T-helper 17 cell (primary cell): ENCODE results near the gene PSTPIP2. TPM values are rescaled to one million over a fixed set of nuclear protein-coding genes. Genes with fewer than 3 reads are reported as not detected.
A peak's percentile ranks its signal among the peaks of the same experiment; 100 is the strongest.

ENCODE experiments used
- ATAC-seq: fragments of 150-1000 bp; cut with Tn5 transposase; 2 replicates; pipeline ENCODE4 v1.10.0; 2021; ENCODE audit warnings: mild to moderate bottlenecking, moderate library complexity
- DNase-seq, 3 donors: peaks; one replicate each; pipeline versions ENCODE4 v3.0.0 to v3.0.0-alpha.2; 2020 to 2021
- H3K9me3 ChIP-seq: one replicate; pipeline ENCODE4 v1.7.0; 2013; ENCODE audit warnings: low read length, mild to moderate bottlenecking; ENCODE audit not compliant: control insufficient read depth, poor library complexity, severe bottlenecking
- H3K27ac Mint-ChIP-seq: one replicate; pipeline ENCODE4 v1.8.0; 2022; ENCODE audit warnings: mild to moderate bottlenecking, moderate library complexity, mixed read lengths
- H3K27me3 Mint-ChIP-seq: one replicate; pipeline ENCODE4 v1.8.0; 2022; ENCODE audit warnings: mixed read lengths
- H3K36me3 Mint-ChIP-seq: one replicate; pipeline ENCODE4 v1.8.0; 2022; ENCODE audit warnings: low read depth, mixed read lengths
- H3K4me1 Mint-ChIP-seq: one replicate; pipeline ENCODE4 v1.8.0; 2022; ENCODE audit warnings: mild to moderate bottlenecking, mixed read lengths
- H3K4me3 Mint-ChIP-seq: one replicate; pipeline ENCODE4 v1.8.0; 2022; ENCODE audit warnings: mild to moderate bottlenecking, moderate library complexity, mixed read lengths
- total RNA-seq, 4 donors: library from RNA in 2 of 4; stranded (reverse) in 2 of 4; gene quantifications; one replicate each; pipeline ENCODE4 v1.2.3 and lab custom pipeline; 2022 to 2026

Gene PSTPIP2
- total RNA-seq, 2 donors from 2014 or later = 13.1 to 15.8 TPM

GRCh38 chr18:46084431-46084830 lies 12.4 kb upstream of the PSTPIP2 start:
- ATAC-seq (no peak), DNase-seq (no peak)
- Mint-ChIP-seq H3K27ac (no peak overlapping the region), H3K36me3 (peaks cover 3% of the 10 kb centered on the region), H3K27me3 (no peaks in the 10 kb centered on the region), H3K4me3 (no peak overlapping the region), H3K4me1 (peaks cover 2% of the 10 kb centered on the region)
- H3K9me3 ChIP-seq = no peaks in the 10 kb centered on the region

GRCh38 chr18:46080156-46080555 lies 8.1 kb upstream of the PSTPIP2 start:
- DNase-seq (no peak), ATAC-seq (no peak)
- no peaks in the 10 kb centered on the region for H3K9me3 ChIP-seq
- H3K4me3 Mint-ChIP-seq = no peak overlapping the region
- no peaks in the 10 kb centered on the region for H3K27me3 Mint-ChIP-seq
- H3K4me1 Mint-ChIP-seq = peaks cover 2% of the 10 kb centered on the region
- H3K36me3 Mint-ChIP-seq = no peaks in the 10 kb centered on the region
- H3K27ac Mint-ChIP-seq = no peak overlapping the region

GRCh38 chr18:46079336-46079735 lies 7.3 kb upstream of the PSTPIP2 start:
- no peak for DNase-seq
- Mint-ChIP-seq H3K27me3 (no peaks in the 10 kb centered on the region), H3K4me3 (no peak overlapping the region), H3K27ac (no peak overlapping the region), H3K36me3 (no peaks in the 10 kb centered on the region), H3K4me1 (peaks cover 2% of the 10 kb centered on the region)
- H3K9me3 ChIP-seq = no peaks in the 10 kb centered on the region
- no peak for ATAC-seq

- ATAC-seq = peak; percentile 62
- Mint-ChIP-seq H3K4me1 (peaks cover 23% of the 10 kb centered on the region), H3K4me3 (no peak overlapping the region), H3K27me3 (no peaks in the 10 kb centered on the region), H3K36me3 (no peaks in the 10 kb centered on the region), H3K27ac (no peak overlapping the region)
- DNase-seq = peak in 1 of 3 donors; percentile 49
- no peaks in the 10 kb centered on the region for H3K9me3 ChIP-seq
Observed at GRCh38 chr18:46073474-46074331, 1.6 kb upstream of the PSTPIP2 start.

- Mint-ChIP-seq H3K27me3 (no peaks in the 10 kb centered on the region), H3K4me3 (peak overlapping the region; percentile 84), H3K36me3 (no peaks in the 10 kb centered on the region), H3K27ac (peak overlapping the region; percentile 41), H3K4me1 (peaks cover 24% of the 10 kb centered on the region)
- no peak for DNase-seq
- H3K9me3 ChIP-seq = no peaks in the 10 kb centered on the region
- no peak for ATAC-seq
Observed at GRCh38 chr18:46072959-46073358, 899 bp upstream of the PSTPIP2 start.

- ATAC-seq (no peak), DNase-seq (no peak)
- Mint-ChIP-seq H3K36me3 (no peaks in the 10 kb centered on the region), H3K4me3 (peak overlapping the region; percentile 84), H3K4me1 (peaks cover 24% of the 10 kb centered on the region), H3K27ac (peak overlapping the region; percentile 41), H3K27me3 (no peaks in the 10 kb centered on the region)
- H3K9me3 ChIP-seq = no peaks in the 10 kb centered on the region
Observed at GRCh38 chr18:46072376-46072867, 362 bp upstream of the PSTPIP2 start.

GRCh38 chr18:46070815-46071652 lies 1.0 kb downstream of the PSTPIP2 start:
- H3K9me3 ChIP-seq = no peaks in the 10 kb centered on the region
- Mint-ChIP-seq H3K4me1 (peaks cover 24% of the 10 kb centered on the region), H3K27ac (peak overlapping the region; percentile 70), H3K27me3 (no peaks in the 10 kb centered on the region), H3K36me3 (no peaks in the 10 kb centered on the region), H3K4me3 (peak overlapping the region; percentile 84)
- ATAC-seq = peak; percentile 22
- DNase-seq = no peak

GRCh38 chr18:46070232-46070631 lies 1.8 kb downstream of the PSTPIP2 start:
- DNase-seq (no peak), ATAC-seq (no peak)
- H3K4me1 Mint-ChIP-seq = peaks cover 24% of the 10 kb centered on the region
- no peaks in the 10 kb centered on the region for H3K27me3 Mint-ChIP-seq
- no peaks in the 10 kb centered on the region for H3K9me3 ChIP-seq
- H3K27ac Mint-ChIP-seq = no peak overlapping the region
- H3K4me3 Mint-ChIP-seq = no peak overlapping the region
- no peaks in the 10 kb centered on the region for H3K36me3 Mint-ChIP-seq

- DNase-seq = no peak
- ATAC-seq = no peak
- no peak overlapping the region for H3K4me3 Mint-ChIP-seq
- no peaks in the 10 kb centered on the region for H3K9me3 ChIP-seq
- H3K36me3 Mint-ChIP-seq = no peaks in the 10 kb centered on the region
- peak overlapping the region; percentile 77 for H3K27ac Mint-ChIP-seq
- peaks cover 24% of the 10 kb centered on the region for H3K4me1 Mint-ChIP-seq
- no peaks in the 10 kb centered on the region for H3K27me3 Mint-ChIP-seq
Observed at GRCh38 chr18:46069524-46069923, 2.5 kb downstream of the PSTPIP2 start.

- ATAC-seq = no peak
- H3K4me3 Mint-ChIP-seq = no peak overlapping the region
Observed at GRCh38 chr18:46068763-46069162, 3.3 kb downstream of the PSTPIP2 start.

GRCh38 chr18:46067438-46068007 lies 4.5 kb downstream of the PSTPIP2 start:
- H3K4me1 Mint-ChIP-seq = peaks cover 13% of the 10 kb centered on the region
- no peak overlapping the region for H3K4me3 Mint-ChIP-seq
- ATAC-seq = no peak
- H3K9me3 ChIP-seq = no peaks in the 10 kb centered on the region
- H3K27ac Mint-ChIP-seq = no peak overlapping the region
- H3K36me3 Mint-ChIP-seq = no peaks in the 10 kb centered on the region
- DNase-seq = no peak
- H3K27me3 Mint-ChIP-seq = no peaks in the 10 kb centered on the region

More at GRCh38 chr18:46068763-46069162, 3.3 kb downstream of the PSTPIP2 start:
- H3K9me3 ChIP-seq = no peaks in the 10 kb centered on the region
- Mint-ChIP-seq H3K27ac (peak overlapping the region; percentile 77), H3K27me3 (no peaks in the 10 kb centered on the region), H3K4me1 (peaks cover 21% of the 10 kb centered on the region), H3K36me3 (no peaks in the 10 kb centered on the region)
- DNase-seq = no peak

GRCh38 chr18:46062781-46063180 lies 9.3 kb downstream of the PSTPIP2 start:
- H3K4me1 Mint-ChIP-seq = peaks cover 4% of the 10 kb centered on the region
- ATAC-seq (no peak), DNase-seq (no peak)
- H3K9me3 ChIP-seq = no peaks in the 10 kb centered on the region
- H3K36me3 Mint-ChIP-seq = no peaks in the 10 kb centered on the region
- no peak overlapping the region for H3K27ac Mint-ChIP-seq
- no peak overlapping the region for H3K4me3 Mint-ChIP-seq
- no peaks in the 10 kb centered on the region for H3K27me3 Mint-ChIP-seq

GRCh38 chr18:46061796-46062195 lies 10.3 kb downstream of the PSTPIP2 start:
- H3K4me1 Mint-ChIP-seq = peaks cover 4% of the 10 kb centered on the region
- ATAC-seq = no peak
- no peaks in the 10 kb centered on the region for H3K36me3 Mint-ChIP-seq
- H3K4me3 Mint-ChIP-seq = no peak overlapping the region
- no peaks in the 10 kb centered on the region for H3K27me3 Mint-ChIP-seq
- no peak overlapping the region for H3K27ac Mint-ChIP-seq
- H3K9me3 ChIP-seq = no peaks in the 10 kb centered on the region
- DNase-seq = no peak
